ENCODE results near the gene SCAMP4. TPM values are rescaled to one million over a fixed set of nuclear protein-coding genes. Genes with fewer than 3 reads are reported as not detected.

The SCAMP4 gene
- total RNA-seq, 1 experiment from 2014 or later, result 63.3 TPM

DNA sequence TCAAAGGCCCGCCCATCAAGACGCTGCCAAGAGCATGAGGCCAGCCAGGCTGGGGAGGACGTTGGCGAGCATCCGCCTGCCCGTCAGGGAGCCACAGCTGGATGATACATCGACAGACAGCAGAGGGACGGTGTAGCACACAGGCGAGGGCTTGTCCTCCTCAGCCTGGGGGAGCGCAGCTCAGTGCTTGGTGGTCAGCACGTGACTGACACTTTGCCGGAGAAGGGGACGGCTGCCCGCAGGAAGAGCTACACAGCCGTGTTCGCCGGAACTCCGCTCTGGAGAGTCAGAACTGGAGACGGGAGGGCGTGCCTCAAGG lies 69.9 kb downstream of the SCAMP4 start:
- ChIA-PET RAD21 (ENCODE audit: low non-redundant PET in 1 of 2, low total read pairs in 2 of 2, uncharacterized antibody in 2 of 2, unreplicated experiment in 2 of 2) (no interaction called here), POLR2A (no interaction called here), CTCF (no interaction called here)
- Histone ChIP-seq H3K9ac (ENCODE audit: low read length) (no peak overlapping the region), H3K79me2 (ENCODE audit: insufficient read depth, low read length) (peaks cover 61% of the 10 kb centered on the region), H3K9me3 (ENCODE audit: control insufficient read depth in 1 of 2, insufficient read depth in 1 of 2, low read depth in 1 of 2, low read length in 2 of 2) (no peaks in the 10 kb centered on the region), H4K20me1 (ENCODE audit: insufficient read depth) (no peaks in the 10 kb centered on the region), H2AFZ (ENCODE audit: low read depth, low read length, poor library complexity, severe bottlenecking) (no peak overlapping the region), H3K27ac (ENCODE audit: low read depth, low read length) (no peak overlapping the region), H3K9me2 (ENCODE audit: insufficient read depth) (no peaks in the 10 kb centered on the region), H3K4me2 (ENCODE audit: low read length) (no peak overlapping the region), H3K4me3 (replicated peaks in 1 of 2; ENCODE audit: low read depth in 1 of 2, low read length in 2 of 2) (no peak overlapping the region), H3K36me3 (ENCODE audit: control insufficient read depth in 1 of 2, insufficient read depth in 2 of 2, low read length in 2 of 2) (peaks cover 4 to 8% of the 10 kb centered on the region in 2 experiments; a peak in 3 of 4 replicates), H3K27me3 (ENCODE audit: insufficient read depth, low read length) (no peaks in the 10 kb centered on the region), H3K4me1 (ENCODE audit: control insufficient read depth in 1 of 2, insufficient read depth in 2 of 2, low read length in 2 of 2) (no peaks in the 10 kb centered on the region)
- TF ChIP-seq EZH2phosphoT487 (IDR thresholded peaks at IDR 0.05; ENCODE audit: borderline replicate concordance), result no peak
- TF ChIP-seq YY1 (IDR thresholded peaks at IDR 0.05; ENCODE audit: extremely low read depth, insufficient replicate concordance, low read depth, low read length), result no peak
- ATAC-seq (no peak), DNase-seq (ENCODE audit: low read depth, low spot score) (no peak)
- BruUV-seq (replicated peaks), result no TSS peak
- intact Hi-C loops (cut with micrococcal nuclease), result no loop called here

Other genes with a start within 250 kb of the SCAMP4 start
- gene ONECUT3, start 151.9 kb upstream of the SCAMP4 start, total RNA-seq (2021; ENCODE audit: unreplicated experiment), result 22.1 TPM
- gene ATP8B3, start 93.1 kb upstream of the SCAMP4 start, total RNA-seq (2021; ENCODE audit: unreplicated experiment), result 17.0 TPM
- gene REXO1, start 56.9 kb upstream of the SCAMP4 start, total RNA-seq (2021; ENCODE audit: unreplicated experiment), result 52.2 TPM
- 64.3 TPM for gene KLF16, start 41.8 kb upstream of the SCAMP4 start, total RNA-seq (2021; ENCODE audit: unreplicated experiment)
- 68.2 TPM for gene ABHD17A, start 19.9 kb upstream of the SCAMP4 start, total RNA-seq (2021; ENCODE audit: unreplicated experiment)
- 15.9 TPM for gene ADAT3, start within 50 bp of the SCAMP4 start, total RNA-seq (2021; ENCODE audit: unreplicated experiment)
- gene CSNK1G2, start 35.8 kb downstream of the SCAMP4 start, total RNA-seq (2021; ENCODE audit: unreplicated experiment), result 97.9 TPM
- gene BTBD2, start 110.3 kb downstream of the SCAMP4 start, total RNA-seq (2021; ENCODE audit: unreplicated experiment), result 112 TPM
- 271 TPM for gene MKNK2, start 145.8 kb downstream of the SCAMP4 start, total RNA-seq (2021; ENCODE audit: unreplicated experiment)
- 32.1 TPM for gene MOB3A, start 190.9 kb downstream of the SCAMP4 start, total RNA-seq (2021; ENCODE audit: unreplicated experiment)
- 6.1 TPM for gene IZUMO4, start 191.5 kb downstream of the SCAMP4 start, total RNA-seq (2021; ENCODE audit: unreplicated experiment)
- 137 TPM for gene AP3D1, start 246.2 kb downstream of the SCAMP4 start, total RNA-seq (2021; ENCODE audit: unreplicated experiment)

Measured in HCT116 (cell line).